Hematopoietic multipotent progenitor cell treated with erythropoietin and hydrocortisone succinate and interleukin-3 and kit ligand, for 6 days (in vitro differentiated cells): ENCODE data around the gene VOPP1.

Source experiments
- DNase-seq: peaks from one replicate; pipeline ENCODE4 v3.0.0-alpha.2; 2015

VOPP1 gene

GRCh38 chr7:55504967-55505658, 67.2 kb downstream of the VOPP1 start:
- no peak for DNase-seq

GRCh38 chr7:55504093-55504859, 68.0 kb downstream of the VOPP1 start:
- DNase-seq: no peak

- DNase-seq: no peak
These were observed 69.4 kb downstream of the VOPP1 start for GRCh38 chr7:55502858-55503440.

GRCh38 chr7:55502124-55502857, 70.0 kb downstream of the VOPP1 start:
- no peak for DNase-seq

- no peak for DNase-seq
These were observed 70.7 kb downstream of the VOPP1 start for GRCh38 chr7:55501611-55502010.

- DNase-seq: no peak
These were observed 72.1 kb downstream of the VOPP1 start for GRCh38 chr7:55500117-55500756.

GRCh38 chr7:55499591-55499990, 72.7 kb downstream of the VOPP1 start:
- no peak for DNase-seq

GRCh38 chr7:55498770-55499169, 73.5 kb downstream of the VOPP1 start:
- DNase-seq: no peak

GRCh38 chr7:55498142-55498541, 74.2 kb downstream of the VOPP1 start:
- no peak for DNase-seq

- no peak for DNase-seq
These were observed 74.8 kb downstream of the VOPP1 start for GRCh38 chr7:55497521-55497920.

GRCh38 chr7:55496906-55497305, 75.4 kb downstream of the VOPP1 start:
- no peak for DNase-seq

- no peak for DNase-seq
These were observed 77.4 kb downstream of the VOPP1 start for GRCh38 chr7:55494951-55495350.

GRCh38 chr7:55493408-55493807, 78.9 kb downstream of the VOPP1 start:
- DNase-seq: no peak

- DNase-seq: no peak
These were observed 81.0 kb downstream of the VOPP1 start for GRCh38 chr7:55491346-55491745.

GRCh38 chr7:55490099-55490498, 82.2 kb downstream of the VOPP1 start:
- DNase-seq: no peak

GRCh38 chr7:55489552-55489951, 82.8 kb downstream of the VOPP1 start:
- no peak for DNase-seq

- no peak for DNase-seq
These were observed 83.4 kb downstream of the VOPP1 start for GRCh38 chr7:55488804-55489340.

- DNase-seq: no peak
These were observed 84.1 kb downstream of the VOPP1 start for GRCh38 chr7:55488216-55488615.

GRCh38 chr7:55486991-55487390, 85.3 kb downstream of the VOPP1 start:
- no peak for DNase-seq

GRCh38 chr7:55486192-55486590, 86.1 kb downstream of the VOPP1 start:
- DNase-seq: no peak

GRCh38 chr7:55485501-55486191, 86.7 kb downstream of the VOPP1 start:
- no peak for DNase-seq

- DNase-seq: no peak
These were observed 87.5 kb downstream of the VOPP1 start for GRCh38 chr7:55484834-55485233.
